GM23338 (cell line): ENCODE results near the gene GALNT1. TPM values are rescaled to one million over a fixed set of nuclear protein-coding genes. Genes with fewer than 3 reads are reported as not detected.

Experiments used
- ATAC-seq: fragments of 200-7000 bp; cut with Tn5 transposase; 3 replicates; pipeline ENCODE4 v1.9.1; 2020
- DNase-seq: peaks from one replicate; pipeline ENCODE4 v3.0.0-alpha.2; 2015; ENCODE audit warnings: low spot score
- H2AFZ ChIP-seq: fragments of 200-600 bp; sonication (generic); 2 replicates; pipeline ENCODE4 v1.8.0; 2016; ENCODE audit warnings: antibody characterized with exemption, mild to moderate bottlenecking, moderate library complexity
- H3F3A ChIP-seq: fragments of 200-600 bp; sonication (generic); replicated peaks from 2 replicates; pipeline ENCODE4 v1.8.0; 2017; ENCODE audit warnings: antibody characterized with exemption, mixed run types, low read depth
- H3K27ac ChIP-seq: fragments of 200-600 bp; sonication (generic); 2 replicates; pipeline ENCODE4 v1.6.1; 2016; ENCODE audit warnings: low read depth
- H3K27me3 ChIP-seq: fragments of 200-600 bp; sonication (generic); 2 replicates; pipeline ENCODE4 v1.8.0; 2016; ENCODE audit warnings: mild to moderate bottlenecking, mixed run types, moderate library complexity; ENCODE audit not compliant: insufficient read depth
- H3K36me3 ChIP-seq: fragments of 200-600 bp; sonication (generic); 2 replicates; pipeline ENCODE4 v1.8.0; 2016; ENCODE audit warnings: mild to moderate bottlenecking; ENCODE audit not compliant: insufficient read depth
- H3K4me1 ChIP-seq: fragments of 200-600 bp; sonication (generic); 2 replicates; pipeline ENCODE4 v1.8.0; 2016; ENCODE audit warnings: mild to moderate bottlenecking, moderate library complexity; ENCODE audit not compliant: insufficient read depth
- H3K4me2 ChIP-seq: fragments of 200-600 bp; sonication (generic); 2 replicates; pipeline ENCODE4 v1.7.1; 2017; ENCODE audit warnings: mixed run types
- H3K4me3 ChIP-seq: fragments of 200-600 bp; sonication (generic); 2 replicates; pipeline ENCODE4 v1.6.1; 2016; ENCODE audit warnings: mixed run types
- H3K79me2 ChIP-seq: fragments of 200-600 bp; sonication (generic); replicated peaks from 2 replicates; pipeline ENCODE4 v1.8.0; 2017; ENCODE audit warnings: mild to moderate bottlenecking; ENCODE audit not compliant: insufficient read depth
- H3K9me2 ChIP-seq: fragments of 200-600 bp; sonication (generic); 2 replicates; pipeline ENCODE4 v1.8.0; 2017; ENCODE audit not compliant: insufficient read depth
- H4K20me1 ChIP-seq: fragments of 200-600 bp; sonication (generic); replicated peaks from 2 replicates; pipeline ENCODE4 v1.8.0; 2017; ENCODE audit warnings: mild to moderate bottlenecking; ENCODE audit not compliant: insufficient read depth
- H3K27ac Mint-ChIP-seq: 2 replicates; pipeline ENCODE4 v1.8.0; 2020; ENCODE audit warnings: inconsistent platforms, mild to moderate bottlenecking, moderate library complexity, mixed read lengths
- H3K27me3 Mint-ChIP-seq: 3 replicates; pipeline ENCODE4 v1.8.0; 2022; ENCODE audit warnings: low read depth, mild to moderate bottlenecking, moderate library complexity, mixed read lengths, inconsistent platforms; ENCODE audit not compliant: insufficient read depth, poor library complexity
- H3K36me3 Mint-ChIP-seq: 3 replicates; pipeline ENCODE4 v1.8.0; 2021; ENCODE audit warnings: low read depth, mild to moderate bottlenecking, inconsistent platforms, moderate library complexity, mixed read lengths
- H3K4me1 Mint-ChIP-seq: 3 replicates; pipeline ENCODE4 v1.8.0; 2020; ENCODE audit warnings: mild to moderate bottlenecking, inconsistent platforms, mixed read lengths
- H3K4me3 Mint-ChIP-seq: 3 replicates; pipeline ENCODE4 v1.8.0; 2021; ENCODE audit warnings: moderate library complexity, mild to moderate bottlenecking, inconsistent platforms, mixed read lengths
- H3K9me3 Mint-ChIP-seq: 3 replicates; pipeline ENCODE4 v1.8.0; 2020; ENCODE audit warnings: moderate library complexity, mild to moderate bottlenecking, inconsistent platforms, mixed read lengths
- CREB1 ChIP-seq: fragments of 250-450 bp; sonication (Bioruptor Pico); IDR thresholded peaks from 2 replicates; pipeline ENCODE4 v1.5.0; 2020; ENCODE audit warnings: low read depth, mild to moderate bottlenecking, moderate library complexity
- ETS1 ChIP-seq: IDR thresholded peaks from 2 replicates; pipeline ENCODE4 v1.6.1; 2016; ENCODE audit warnings: antibody characterized with exemption
- EZH2 ChIP-seq: fragments of 200-600 bp; sonication (generic); IDR thresholded peaks from one replicate; pipeline ENCODE4 v1.8.0; 2017; ENCODE audit warnings: antibody characterized with exemption, mild to moderate bottlenecking, low read depth; ENCODE audit not compliant: unreplicated experiment
- EZH2phosphoT487 ChIP-seq: fragments of 200-600 bp; sonication (generic); IDR thresholded peaks from one replicate; pipeline ENCODE4 v1.8.1; 2018; ENCODE audit warnings: antibody characterized with exemption; ENCODE audit not compliant: unreplicated experiment
- JUNB ChIP-seq: IDR thresholded peaks from one replicate; pipeline ENCODE4 v1.6.1; 2016; ENCODE audit warnings: antibody characterized with exemption; ENCODE audit not compliant: unreplicated experiment
- NANOG ChIP-seq: IDR thresholded peaks from 2 replicates; pipeline ENCODE4 v1.6.1; 2016; ENCODE audit warnings: antibody characterized with exemption, borderline replicate concordance
- POLR2AphosphoS5 ChIP-seq: IDR thresholded peaks from 2 replicates; pipeline ENCODE4 v1.6.1; 2016; ENCODE audit warnings: antibody characterized with exemption, low read depth
- REST ChIP-seq: IDR thresholded peaks from one replicate; pipeline ENCODE4 v1.6.1; 2018; ENCODE audit warnings: antibody characterized with exemption; ENCODE audit not compliant: unreplicated experiment
- STAT1 ChIP-seq: IDR thresholded peaks from one replicate; pipeline ENCODE4 v1.6.1; 2016; ENCODE audit warnings: antibody characterized with exemption; ENCODE audit not compliant: unreplicated experiment
- ZNF114 ChIP-seq: fragments of 250-450 bp; sonication (Bioruptor Pico); IDR thresholded peaks from 2 replicates; pipeline ENCODE4 v1.5.0; 2020; ENCODE audit warnings: mild to moderate bottlenecking, moderate library complexity
- ZNF331 ChIP-seq: fragments of 250-450 bp; sonication (Bioruptor Pico); IDR thresholded peaks from 2 replicates; pipeline ENCODE4 v1.5.0; 2020; ENCODE audit warnings: low read depth, mild to moderate bottlenecking, moderate library complexity
- ZNF462 ChIP-seq: fragments of 250-450 bp; sonication (Bioruptor Pico); IDR thresholded peaks from 2 replicates; pipeline ENCODE4 v1.5.0; 2020; ENCODE audit warnings: mild to moderate bottlenecking, moderate library complexity
- polyA plus RNA-seq: library from polyadenylated mRNA; unstranded; fragments of >200 nt; fragmentation: Nextera tagmentation; extraction: Ambion mirVana; gene quantifications from 2 replicates; pipeline ENCODE4 v1.2.1, GENCODE V29; 2016
- total RNA-seq: library from RNA; depleted of rRNA; stranded (reverse); fragments of >200 nt; shearing (Covaris generic); gene quantifications from 2 replicates; pipeline ENCODE4 v1.2.3, GENCODE V29; 2014
- TF ChIP-seq, protein P1 (sequence below), 2 experiments: fragments of 200-600 bp in 1 of 2; sonication (generic) in 1 of 2; conservative IDR thresholded peaks; 2 replicates each; pipeline versions ENCODE4 v1.5.1 to v1.6.1; 2016 to 2017; ENCODE audit warnings: antibody characterized with exemption in 2 of 2, low read depth in 2 of 2, mild to moderate bottlenecking in 2 of 2, moderate library complexity in 1 of 2

GALNT1 gene
- total and polyA plus RNA-seq, 2 experiments from 2014 or later: 37.4 to 60.8 TPM

DNA sequence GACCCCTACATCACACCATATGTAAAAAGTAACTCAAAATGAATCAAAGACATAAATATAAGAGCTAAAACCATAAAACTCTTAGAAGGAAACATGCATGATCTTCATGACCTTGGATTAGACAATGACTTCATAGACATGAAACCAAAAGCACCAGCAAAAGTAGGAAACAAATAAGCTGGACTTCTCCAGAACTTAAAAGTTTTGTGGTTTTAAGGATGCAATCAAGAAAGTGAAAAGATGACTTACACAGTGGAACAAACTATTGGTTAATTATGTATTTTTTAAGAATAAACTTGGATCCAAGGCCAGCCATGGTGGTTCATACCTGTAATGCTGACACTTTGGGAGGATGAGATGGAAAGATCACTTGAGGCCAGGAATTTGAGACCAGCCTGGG, 150.2 kb downstream of the GALNT1 start:
- peaks cover 3% of the 10 kb centered on the region; the same call in 1 of the 3 replicates for H3K9me3 Mint-ChIP-seq
- H3K27me3 ChIP-seq: no peaks in the 10 kb centered on the region
- no peak overlapping the region for H2AFZ ChIP-seq
- H3K9me2 ChIP-seq: no peaks in the 10 kb centered on the region
- H3K27ac ChIP-seq: no peak overlapping the region
- no peak for DNase-seq
- H3K27me3 Mint-ChIP-seq: peaks cover 5% of the 10 kb centered on the region
- 0 out of 2 replicates have a peak, but pooled peaks cover 7% of the 10 kb centered on the region for H3K4me1 ChIP-seq
- no peak overlapping the region for H3K4me3 ChIP-seq
- no peak overlapping the region for H3K27ac Mint-ChIP-seq
- no peak overlapping the region for H3K4me3 Mint-ChIP-seq
- no peaks in the 10 kb centered on the region for H3F3A ChIP-seq
- ATAC-seq: no peak
- no peak for TF ChIP-seq STAT1
- no peak for TF ChIP-seq CREB1 (CRISPR knock-in tag)
- TF ChIP-seq ETS1: no peak
- no peak for TF ChIP-seq REST
- TF ChIP-seq NANOG: no peak
- TF ChIP-seq JUNB: no peak
- no peak for TF ChIP-seq ZNF331 (CRISPR knock-in tag)
- TF ChIP-seq EZH2: no peak
- no peak for TF ChIP-seq ZNF114 (CRISPR knock-in tag)
- TF ChIP-seq ZNF462 (CRISPR knock-in tag): no peak
- TF ChIP-seq EZH2phosphoT487: no peak
- TF ChIP-seq, protein P1, sequence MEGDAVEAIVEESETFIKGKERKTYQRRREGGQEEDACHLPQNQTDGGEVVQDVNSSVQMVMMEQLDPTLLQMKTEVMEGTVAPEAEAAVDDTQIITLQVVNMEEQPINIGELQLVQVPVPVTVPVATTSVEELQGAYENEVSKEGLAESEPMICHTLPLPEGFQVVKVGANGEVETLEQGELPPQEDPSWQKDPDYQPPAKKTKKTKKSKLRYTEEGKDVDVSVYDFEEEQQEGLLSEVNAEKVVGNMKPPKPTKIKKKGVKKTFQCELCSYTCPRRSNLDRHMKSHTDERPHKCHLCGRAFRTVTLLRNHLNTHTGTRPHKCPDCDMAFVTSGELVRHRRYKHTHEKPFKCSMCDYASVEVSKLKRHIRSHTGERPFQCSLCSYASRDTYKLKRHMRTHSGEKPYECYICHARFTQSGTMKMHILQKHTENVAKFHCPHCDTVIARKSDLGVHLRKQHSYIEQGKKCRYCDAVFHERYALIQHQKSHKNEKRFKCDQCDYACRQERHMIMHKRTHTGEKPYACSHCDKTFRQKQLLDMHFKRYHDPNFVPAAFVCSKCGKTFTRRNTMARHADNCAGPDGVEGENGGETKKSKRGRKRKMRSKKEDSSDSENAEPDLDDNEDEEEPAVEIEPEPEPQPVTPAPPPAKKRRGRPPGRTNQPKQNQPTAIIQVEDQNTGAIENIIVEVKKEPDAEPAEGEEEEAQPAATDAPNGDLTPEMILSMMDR (conservative IDR thresholded peaks at IDR 0.05; ENCODE audit: low read depth in 2 of 2): no peak
- TF ChIP-seq POLR2AphosphoS5: no peak
- no peaks in the 10 kb centered on the region for H3K36me3 ChIP-seq
- no peaks in the 10 kb centered on the region for H3K36me3 Mint-ChIP-seq
- no peaks in the 10 kb centered on the region for H3K79me2 ChIP-seq
- peaks cover 9% of the 10 kb centered on the region; the same call in 2 of the 3 replicates for H3K4me1 Mint-ChIP-seq
- H3K4me2 ChIP-seq: no peak overlapping the region
- H4K20me1 ChIP-seq: no peaks in the 10 kb centered on the region
